Ectodermal cell (in vitro differentiated cells): ENCODE measurements around the gene RABEP1.
A peak's percentile ranks its signal among the peaks of the same experiment; 100 is the strongest.

Experiments used
- H3K27ac ChIP-seq: 2 replicates; pipeline ENCODE4 v1.7.0; 2013; ENCODE audit warnings: mild to moderate bottlenecking, low read depth, low read length; ENCODE audit not compliant: insufficient read depth, poor library complexity, severe bottlenecking
- H3K27me3 ChIP-seq: 2 replicates; pipeline ENCODE4 v1.7.0; 2013; ENCODE audit warnings: mild to moderate bottlenecking, low read length; ENCODE audit not compliant: insufficient read depth, control insufficient read depth, poor library complexity, severe bottlenecking
- H3K36me3 ChIP-seq: one replicate; pipeline ENCODE4 v1.7.0; 2013; ENCODE audit warnings: low read length; ENCODE audit not compliant: control insufficient read depth, insufficient read depth
- H3K4me1 ChIP-seq: one replicate; pipeline ENCODE4 v1.7.0; 2013; ENCODE audit warnings: low read length; ENCODE audit not compliant: control insufficient read depth, insufficient read depth
- H3K4me3 ChIP-seq: 2 replicates; pipeline ENCODE4 v1.7.0; 2013; ENCODE audit warnings: low read depth, low read length, control low read depth; ENCODE audit not compliant: insufficient read depth
- H3K9me3 ChIP-seq: 2 replicates; pipeline ENCODE4 v1.7.0; 2013; ENCODE audit warnings: mild to moderate bottlenecking, low read length, moderate library complexity; ENCODE audit not compliant: control insufficient read depth
- WGBS, 2 experiments: methylation state at CpG; one replicate each; pipeline ENCODE4 v1.1.7; 2013; ENCODE audit warnings: missing lambda C conversion rate in 2 of 2; 5-methylcytosine and 5-hydroxymethylcytosine counted together

The RABEP1 gene

DNA sequence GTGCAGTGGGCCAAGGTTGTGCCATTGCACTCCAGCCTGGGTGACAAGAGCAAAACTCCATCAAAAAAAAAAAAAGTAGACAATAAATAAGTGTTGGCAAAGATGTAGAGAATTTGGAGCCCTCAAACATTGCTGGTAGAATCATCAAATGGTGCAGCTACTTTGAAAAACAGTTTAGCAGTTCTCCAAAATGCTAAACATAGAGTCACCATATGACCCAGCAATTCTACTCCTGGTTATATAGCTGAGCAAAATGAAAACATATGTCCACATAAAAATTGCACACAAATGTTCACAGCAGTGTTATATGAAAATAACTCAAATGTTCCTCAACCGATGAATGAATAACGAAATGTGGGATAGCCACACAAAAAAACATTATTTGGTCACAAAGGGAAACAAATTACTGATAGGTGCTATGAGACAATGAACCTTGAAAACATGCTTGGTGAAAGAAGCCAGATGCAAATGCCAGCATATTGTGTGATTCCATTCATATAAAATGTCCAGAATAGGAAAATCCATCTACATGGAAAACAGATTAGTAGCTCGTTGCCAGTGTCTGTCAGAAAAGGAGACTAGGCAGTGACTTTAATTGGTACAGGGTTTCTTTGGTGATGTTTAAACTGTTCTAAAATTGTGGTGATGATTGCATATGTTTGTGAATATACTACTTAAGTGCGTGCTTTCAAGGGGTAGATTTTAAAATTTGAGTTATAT, 12.7 kb upstream of the RABEP1 start:
- WGBS, 2 experiments: 85 to 96% methylated on average over 3 of the region's 4 CpGs
- Histone ChIP-seq H3K27ac (no peak overlapping the region), H3K4me3 (no peak overlapping the region), H3K9me3 (no peaks in the 10 kb centered on the region), H3K4me1 (no peaks in the 10 kb centered on the region), H3K27me3 (no peaks in the 10 kb centered on the region), H3K36me3 (no peaks in the 10 kb centered on the region)

DNA sequence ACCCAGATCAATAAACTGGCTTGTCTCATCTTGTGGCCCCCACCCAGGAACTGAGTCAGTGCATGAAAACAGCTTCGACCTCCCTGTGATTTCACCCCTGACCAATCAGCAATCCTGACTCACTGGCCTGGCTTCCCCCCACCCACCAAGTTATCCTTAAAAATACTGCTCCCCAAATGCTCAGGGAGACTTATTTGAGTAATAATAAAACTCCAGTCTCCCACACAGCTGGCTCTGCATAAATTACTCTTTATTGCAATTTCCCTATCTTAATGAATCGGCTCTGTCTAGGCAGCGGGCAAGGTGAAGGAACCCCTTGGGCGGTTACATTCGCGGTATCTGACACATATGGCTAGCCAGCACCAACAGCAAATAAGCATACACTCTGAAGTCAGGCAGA, 9.8 kb upstream of the RABEP1 start:
- 91 to 93% methylated on average over 6 of the region's 6 CpGs for WGBS, 2 experiments
- no peak overlapping the region for H3K4me3 ChIP-seq
- no peak overlapping the region for H3K27ac ChIP-seq
- no peaks in the 10 kb centered on the region for H3K9me3 ChIP-seq
- H3K4me1 ChIP-seq: no peaks in the 10 kb centered on the region
- H3K27me3 ChIP-seq: no peaks in the 10 kb centered on the region
- no peaks in the 10 kb centered on the region for H3K36me3 ChIP-seq

DNA sequence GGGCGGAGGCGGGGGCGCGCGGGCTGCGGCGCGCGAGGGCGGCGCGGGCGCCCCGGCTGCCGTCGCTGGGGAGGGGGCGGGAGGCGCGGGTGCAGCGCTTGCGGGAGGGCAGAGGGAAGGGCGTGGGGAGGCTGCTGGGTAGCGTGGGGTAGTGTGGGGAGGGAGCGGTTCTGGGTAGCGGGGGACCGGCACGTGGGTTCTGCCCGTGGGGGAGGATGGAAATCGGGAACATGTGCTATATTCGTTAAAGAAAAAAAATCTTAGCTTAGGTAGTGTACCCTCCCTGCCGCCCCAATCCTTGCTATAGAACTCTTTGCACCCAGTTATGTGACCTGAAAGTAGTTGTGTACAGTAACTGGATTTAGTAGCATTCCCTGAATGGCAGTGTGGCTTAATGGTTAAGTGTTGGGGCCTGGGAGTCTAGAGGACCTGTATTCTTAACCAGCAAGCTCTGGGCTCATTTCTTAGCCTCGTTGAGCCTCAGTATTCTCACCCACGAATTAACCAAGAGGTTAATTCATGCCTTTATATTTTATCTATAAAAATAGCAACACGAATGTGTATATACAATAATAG, 646 bp downstream of the RABEP1 start:
- H3K4me1 ChIP-seq: no peaks in the 10 kb centered on the region
- H3K9me3 ChIP-seq: no peaks in the 10 kb centered on the region
- H3K36me3 ChIP-seq: no peaks in the 10 kb centered on the region
- peak overlapping the region; percentile 50 for H3K4me3 ChIP-seq
- no peaks in the 10 kb centered on the region for H3K27me3 ChIP-seq
- 1% methylated on average over 31 to 32 of the region's 34 CpGs for WGBS, 2 experiments
- H3K27ac ChIP-seq: no peak overlapping the region

DNA sequence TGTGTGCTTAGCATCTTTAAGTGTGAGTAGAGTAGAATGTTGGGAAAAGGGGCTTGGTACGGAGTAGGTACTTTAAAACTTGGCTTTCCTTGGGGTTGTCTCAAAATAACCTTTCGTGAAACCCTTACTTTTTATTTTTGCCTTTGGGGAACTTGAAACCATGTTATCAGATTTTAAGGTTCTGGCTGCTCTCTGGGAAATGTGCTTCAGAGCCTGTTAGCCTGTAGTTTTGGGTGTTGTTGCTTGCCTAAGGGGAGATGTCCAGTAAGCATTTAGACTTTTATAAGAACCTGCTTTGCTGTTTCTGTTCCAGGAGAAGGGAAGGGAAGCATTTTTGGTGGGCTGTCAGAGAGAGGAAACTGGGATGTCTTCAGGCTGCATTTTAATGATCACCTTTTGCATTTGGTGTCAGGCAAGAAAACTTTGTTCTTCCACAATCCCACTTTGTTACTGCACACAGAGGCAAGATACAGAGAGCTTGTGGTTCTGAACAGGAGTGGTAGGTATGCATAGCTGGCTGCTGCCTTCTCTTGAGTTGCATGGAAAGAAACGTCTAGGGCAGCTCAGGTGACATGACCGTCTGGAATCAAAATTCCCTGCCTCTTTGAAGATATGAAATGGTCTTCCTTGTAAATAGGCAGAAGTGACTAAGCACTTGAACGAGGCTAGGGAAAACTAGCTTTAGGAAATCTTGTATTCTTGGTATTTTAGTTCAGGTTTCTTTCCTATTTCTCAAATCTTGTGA, 1.7 kb downstream of the RABEP1 start:
- no peaks in the 10 kb centered on the region for H3K4me1 ChIP-seq

DNA sequence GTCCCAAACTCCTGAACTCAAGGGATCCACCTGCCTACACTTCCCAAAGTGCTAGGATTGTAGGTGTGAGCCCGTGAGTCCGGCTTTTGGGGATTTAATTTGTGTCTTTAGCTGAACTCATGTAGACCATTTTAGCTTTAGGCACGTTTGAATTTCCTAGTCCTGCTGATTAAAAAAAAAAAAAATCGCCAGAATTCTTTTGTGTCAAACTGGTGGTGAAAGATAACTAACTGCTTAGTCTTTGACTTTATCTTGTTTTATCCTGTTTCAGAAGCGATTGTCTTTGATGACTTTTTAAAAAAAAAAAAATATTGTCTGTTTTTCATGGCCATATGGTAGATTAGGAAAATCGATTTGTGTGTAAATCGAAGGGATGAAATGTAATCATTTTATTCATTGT, 2.6 kb downstream of the RABEP1 start:
- Histone ChIP-seq H3K36me3 (no peaks in the 10 kb centered on the region), H3K4me1 (no peaks in the 10 kb centered on the region), H3K27ac (no peak overlapping the region), H3K9me3 (no peaks in the 10 kb centered on the region), H3K27me3 (no peaks in the 10 kb centered on the region), H3K4me3 (no peak overlapping the region)
- 89 to 95% methylated on average over 7 of the region's 7 CpGs for WGBS, 2 experiments

More for the DNA sequence above, 1.7 kb downstream of the RABEP1 start:
- no peaks in the 10 kb centered on the region for H3K9me3 ChIP-seq
- peak overlapping the region; percentile 50 for H3K4me3 ChIP-seq
- H3K27ac ChIP-seq: no peak overlapping the region
- no peaks in the 10 kb centered on the region for H3K27me3 ChIP-seq
- WGBS, 2 experiments: 76 to 82% methylated on average over 5 of the region's 5 CpGs
- no peaks in the 10 kb centered on the region for H3K36me3 ChIP-seq

DNA sequence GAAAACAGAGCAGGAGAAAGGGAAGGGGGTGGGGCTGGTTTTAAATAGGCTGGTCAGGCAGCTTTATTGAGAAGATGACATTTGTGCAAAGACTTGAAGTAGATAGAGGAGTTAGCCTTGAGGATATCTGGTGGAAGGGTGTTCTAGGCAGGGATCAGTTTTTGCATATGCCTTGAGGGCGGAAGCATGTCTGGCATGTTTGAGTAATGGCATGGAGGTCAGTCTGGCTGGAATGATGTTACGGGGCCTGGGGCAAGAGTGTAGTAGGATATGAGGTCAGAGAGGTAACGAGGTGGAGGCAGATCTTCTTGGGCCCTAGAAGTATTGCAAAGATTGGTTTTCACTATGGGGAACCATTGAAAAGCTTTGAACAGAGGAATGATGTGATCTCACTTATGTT, 4.8 kb downstream of the RABEP1 start:
- Histone ChIP-seq H3K4me3 (no peak overlapping the region), H3K4me1 (no peaks in the 10 kb centered on the region), H3K27ac (no peak overlapping the region), H3K36me3 (no peaks in the 10 kb centered on the region), H3K27me3 (no peaks in the 10 kb centered on the region), H3K9me3 (no peaks in the 10 kb centered on the region)
- whole genome bisulfite sequencing, 2 experiments: 94 to 95% methylated on average over 3 of the region's 3 CpGs

DNA sequence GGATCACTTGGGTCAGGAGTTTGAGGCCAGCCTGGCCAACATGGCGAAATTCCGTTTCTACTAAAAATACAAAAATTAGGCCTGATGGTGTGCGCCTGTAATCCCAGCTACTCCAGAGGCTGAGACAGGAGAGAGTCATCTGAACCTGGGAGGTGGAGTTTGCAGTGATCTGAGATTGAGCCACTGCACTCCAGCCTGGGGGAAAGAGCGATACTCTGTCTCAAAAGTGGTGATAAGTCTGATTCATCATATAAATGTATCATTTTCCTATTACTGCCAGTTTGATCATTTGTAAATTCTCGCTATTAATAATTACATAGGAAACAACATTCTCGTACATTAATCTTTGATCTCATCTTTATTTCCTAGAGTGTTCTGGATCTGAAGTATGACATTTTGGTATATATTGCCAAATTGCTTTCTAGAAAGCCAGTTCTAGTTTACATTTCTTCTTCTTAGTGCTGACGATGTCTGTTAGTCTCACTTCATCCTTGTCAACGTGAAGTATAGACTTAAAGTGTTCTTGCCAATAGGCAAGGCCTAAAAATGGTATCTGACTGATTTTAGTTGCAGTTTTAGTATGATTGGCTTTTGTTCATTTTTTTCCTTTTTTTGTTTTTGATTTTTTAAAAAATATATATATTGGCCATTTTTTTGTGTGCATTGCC, 9.7 kb downstream of the RABEP1 start:
- WGBS, 2 experiments: 94 to 95% methylated on average over 5 to 8 of the region's 8 CpGs
- H3K27ac ChIP-seq: no peak overlapping the region
- H3K27me3 ChIP-seq: no peaks in the 10 kb centered on the region
- no peaks in the 10 kb centered on the region for H3K4me1 ChIP-seq
- H3K9me3 ChIP-seq: no peaks in the 10 kb centered on the region
- no peak overlapping the region for H3K4me3 ChIP-seq
- no peaks in the 10 kb centered on the region for H3K36me3 ChIP-seq

DNA sequence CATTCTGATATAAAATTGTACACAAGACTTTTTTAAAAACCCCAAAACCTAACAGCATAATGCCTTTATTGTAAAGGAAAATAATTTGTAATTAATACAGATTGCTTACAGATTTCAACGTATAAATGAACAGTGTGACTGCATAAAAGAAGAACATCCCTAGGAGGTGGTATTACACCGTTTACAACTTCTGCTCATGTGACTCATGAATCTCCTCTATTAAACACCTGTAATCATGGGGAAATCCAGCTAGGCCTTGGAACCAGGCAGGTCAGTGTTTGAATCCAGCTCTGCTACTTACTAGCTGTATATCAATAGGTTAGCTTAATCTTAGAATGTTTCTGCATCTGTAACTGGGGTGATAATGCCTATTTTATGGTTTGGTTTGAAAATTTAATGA, 15.2 kb downstream of the RABEP1 start:
- Histone ChIP-seq H3K36me3 (no peaks in the 10 kb centered on the region), H3K4me1 (no peaks in the 10 kb centered on the region), H3K9me3 (no peaks in the 10 kb centered on the region), H3K4me3 (no peak overlapping the region), H3K27ac (no peak overlapping the region), H3K27me3 (no peaks in the 10 kb centered on the region)
- WGBS, 2 experiments: 83 to 96% methylated on average over 2 of the region's 2 CpGs

DNA sequence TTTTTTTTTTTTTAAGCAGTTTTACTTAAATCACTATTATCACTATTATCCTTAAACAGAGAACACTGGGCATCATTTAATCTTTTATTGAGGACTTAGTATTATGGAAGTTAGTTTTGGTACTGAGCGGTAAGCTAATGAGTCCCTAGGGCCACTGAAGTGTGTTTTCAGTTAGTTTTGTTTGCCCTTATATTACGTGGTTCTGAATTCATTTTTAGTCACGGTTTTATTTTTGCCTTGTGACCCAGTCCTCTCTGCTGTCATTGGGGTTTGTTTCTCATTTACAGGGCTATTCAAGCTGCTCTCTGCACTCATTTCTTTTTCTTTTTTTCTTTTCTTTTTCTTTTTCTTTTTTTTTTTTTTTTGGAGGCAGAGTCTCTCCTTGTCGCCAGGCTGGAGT, 17.3 kb downstream of the RABEP1 start:
- WGBS, 2 experiments: 71 to 97% methylated on average over 3 to 4 of the region's 4 CpGs
- Histone ChIP-seq H3K4me3 (no peak overlapping the region), H3K36me3 (no peaks in the 10 kb centered on the region), H3K27me3 (no peaks in the 10 kb centered on the region), H3K27ac (no peak overlapping the region), H3K9me3 (no peaks in the 10 kb centered on the region), H3K4me1 (no peaks in the 10 kb centered on the region)

DNA sequence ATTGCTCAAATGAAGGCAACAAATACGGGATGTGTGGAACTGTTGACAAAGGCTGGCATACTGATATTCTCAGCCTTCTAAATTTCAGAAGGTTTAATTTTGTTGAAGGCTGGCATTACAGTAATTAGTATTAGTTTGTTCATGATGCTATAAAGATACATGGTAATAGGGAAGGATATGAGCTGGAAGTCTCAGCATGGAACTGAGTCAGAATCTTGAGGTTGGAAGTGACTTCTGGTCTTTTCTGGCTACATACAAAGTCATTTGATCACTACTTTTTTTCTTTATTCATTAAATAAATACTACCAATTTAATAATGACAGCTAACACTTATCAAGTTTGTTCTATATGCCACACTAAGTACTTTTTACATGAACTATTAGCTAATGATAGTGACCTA, 22.6 kb downstream of the RABEP1 start:
- no peak overlapping the region for H3K4me3 ChIP-seq
- no peak overlapping the region for H3K27ac ChIP-seq
- peaks cover 1% of the 10 kb centered on the region for H3K36me3 ChIP-seq
- H3K27me3 ChIP-seq: no peaks in the 10 kb centered on the region
- WGBS, 2 experiments: 100% methylated on average over 1 of the region's 1 CpG
- H3K9me3 ChIP-seq: no peaks in the 10 kb centered on the region
- no peaks in the 10 kb centered on the region for H3K4me1 ChIP-seq
